HCT116 (cell line): ENCODE data around the gene NFIC.

Experiments used
- EZH2 ChIP-seq: fragments of 200-600 bp; sonication (generic); IDR thresholded peaks from 2 replicates; pipeline ENCODE4 v1.6.1; 2017; ENCODE audit warnings: antibody characterized with exemption, mixed run types
- POLR2A ChIP-seq: IDR thresholded peaks from 2 replicates; pipeline ENCODE4 v1.7.0; 2011; ENCODE audit warnings: borderline replicate concordance; ENCODE audit not compliant: insufficient read depth, insufficient read length; ENCODE audit errors: extremely low read depth
- POLR2AphosphoS5 ChIP-seq: IDR thresholded peaks from 2 replicates; pipeline ENCODE4 v1.6.1; 2011; ENCODE audit warnings: mild to moderate bottlenecking, low read depth, low read length, moderate library complexity
- TF ChIP-seq, protein P1 (sequence below), 3 experiments: fragments of 200-600 bp in 1 of 3; sonication (generic) in 1 of 3; IDR thresholded peaks in 2 of 3; conservative IDR thresholded peaks in 1 of 3; 2 replicates each; pipeline ENCODE4 v1.5.1; 2012 to 2017; ENCODE audit warnings: low read depth in 2 of 3, low read length in 2 of 3, antibody characterized with exemption in 1 of 3, borderline replicate concordance in 1 of 3, control low read depth in 1 of 3, mild to moderate bottlenecking in 1 of 3, mixed read lengths in 1 of 3, mixed run types in 1 of 3, moderate library complexity in 1 of 3; ENCODE audit not compliant: insufficient read depth in 1 of 3
- TF ChIP-seq, protein P2 (sequence below): IDR thresholded peaks from 2 replicates; pipeline ENCODE4 v1.6.1; 2012

DNA sequence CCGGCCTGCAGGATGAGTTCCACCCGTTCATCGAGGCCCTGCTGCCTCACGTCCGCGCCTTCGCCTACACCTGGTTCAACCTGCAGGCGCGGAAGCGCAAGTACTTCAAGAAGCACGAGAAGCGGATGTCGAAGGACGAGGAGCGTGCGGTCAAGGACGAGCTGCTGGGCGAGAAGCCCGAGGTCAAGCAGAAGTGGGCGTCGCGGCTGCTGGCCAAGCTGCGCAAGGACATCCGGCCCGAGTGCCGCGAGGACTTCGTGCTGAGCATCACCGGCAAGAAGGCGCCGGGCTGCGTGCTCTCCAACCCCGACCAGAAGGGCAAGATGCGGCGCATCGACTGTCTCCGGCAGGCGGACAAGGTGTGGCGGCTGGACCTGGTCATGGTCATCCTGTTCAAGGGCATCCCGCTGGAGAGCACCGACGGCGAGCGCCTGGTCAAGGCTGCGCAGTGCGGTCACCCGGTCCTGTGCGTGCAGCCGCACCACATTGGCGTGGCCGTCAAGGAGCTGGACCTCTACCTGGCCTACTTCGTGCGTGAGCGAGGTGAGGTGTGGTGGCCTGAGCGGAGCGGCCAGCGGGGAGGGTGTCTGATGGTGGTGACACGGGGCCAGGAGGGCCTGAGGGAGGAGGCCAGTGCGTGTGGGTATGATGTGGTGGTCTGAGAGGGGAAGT lies 15.5 kb downstream of the NFIC start:
- TF ChIP-seq, protein P1, sequence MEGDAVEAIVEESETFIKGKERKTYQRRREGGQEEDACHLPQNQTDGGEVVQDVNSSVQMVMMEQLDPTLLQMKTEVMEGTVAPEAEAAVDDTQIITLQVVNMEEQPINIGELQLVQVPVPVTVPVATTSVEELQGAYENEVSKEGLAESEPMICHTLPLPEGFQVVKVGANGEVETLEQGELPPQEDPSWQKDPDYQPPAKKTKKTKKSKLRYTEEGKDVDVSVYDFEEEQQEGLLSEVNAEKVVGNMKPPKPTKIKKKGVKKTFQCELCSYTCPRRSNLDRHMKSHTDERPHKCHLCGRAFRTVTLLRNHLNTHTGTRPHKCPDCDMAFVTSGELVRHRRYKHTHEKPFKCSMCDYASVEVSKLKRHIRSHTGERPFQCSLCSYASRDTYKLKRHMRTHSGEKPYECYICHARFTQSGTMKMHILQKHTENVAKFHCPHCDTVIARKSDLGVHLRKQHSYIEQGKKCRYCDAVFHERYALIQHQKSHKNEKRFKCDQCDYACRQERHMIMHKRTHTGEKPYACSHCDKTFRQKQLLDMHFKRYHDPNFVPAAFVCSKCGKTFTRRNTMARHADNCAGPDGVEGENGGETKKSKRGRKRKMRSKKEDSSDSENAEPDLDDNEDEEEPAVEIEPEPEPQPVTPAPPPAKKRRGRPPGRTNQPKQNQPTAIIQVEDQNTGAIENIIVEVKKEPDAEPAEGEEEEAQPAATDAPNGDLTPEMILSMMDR (IDR thresholded peaks at IDR 0.05 in 2 of 3, conservative IDR thresholded peaks at IDR 0.05 in 1 of 3; ENCODE audit: borderline replicate concordance in 1 of 3, insufficient read depth in 1 of 3, low read depth in 2 of 3, low read length in 2 of 3) = no peak
- TF ChIP-seq EZH2 = no peak
- no peak for TF ChIP-seq POLR2A
- TF ChIP-seq, protein P2, sequence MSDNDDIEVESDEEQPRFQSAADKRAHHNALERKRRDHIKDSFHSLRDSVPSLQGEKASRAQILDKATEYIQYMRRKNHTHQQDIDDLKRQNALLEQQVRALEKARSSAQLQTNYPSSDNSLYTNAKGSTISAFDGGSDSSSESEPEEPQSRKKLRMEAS = no peak
- no peak for TF ChIP-seq POLR2AphosphoS5
